ENCODE results near the gene CTSD. TPM values are rescaled to one million over a fixed set of nuclear protein-coding genes. Genes with fewer than 3 reads are reported as not detected.
A peak's percentile ranks its signal among the peaks of the same experiment; 100 is the strongest.

The CTSD gene
- total RNA-seq, 1 experiment from 2014 or later, result 475 TPM

GRCh38 chr11:1756791-1757771 lies 6.6 kb downstream of the CTSD start:
- DNase-seq (ENCODE audit: low read depth), result no peak

GRCh38 chr11:1755692-1756561 lies 7.8 kb downstream of the CTSD start:
- DNase-seq (ENCODE audit: low read depth), result no peak

- DNase-seq (ENCODE audit: low read depth), result no peak
Measured at GRCh38 chr11:1755344-1755691, 8.4 kb downstream of the CTSD start.

GRCh38 chr11:1754376-1755150 lies 9.2 kb downstream of the CTSD start:
- DNase-seq (ENCODE audit: low read depth), result no peak

- no peak for DNase-seq (ENCODE audit: low read depth)
Measured at GRCh38 chr11:1753929-1754305, 9.8 kb downstream of the CTSD start.

GRCh38 chr11:1753229-1753928 lies 10.3 kb downstream of the CTSD start:
- DNase-seq (ENCODE audit: low read depth), result no peak

- no peak for DNase-seq (ENCODE audit: low read depth)
Measured at GRCh38 chr11:1752907-1753228, 10.9 kb downstream of the CTSD start.

- DNase-seq (ENCODE audit: low read depth), result no peak
Measured at GRCh38 chr11:1751999-1752906, 11.5 kb downstream of the CTSD start.

- no peak for DNase-seq (ENCODE audit: low read depth)
Measured at GRCh38 chr11:1751531-1751921, 12.2 kb downstream of the CTSD start.

GRCh38 chr11:1750840-1751530 lies 12.7 kb downstream of the CTSD start:
- no peak for DNase-seq (ENCODE audit: low read depth)

- DNase-seq (ENCODE audit: low read depth), result peak; percentile 81
Measured at GRCh38 chr11:1750481-1750839, 13.3 kb downstream of the CTSD start, which contains the start of gene IFITM10. TSS of gene IFITM10 (minus strand) at chr11:1750595. CDS start at chr11:1750442, 153 bp downstream.

- DNase-seq (ENCODE audit: low read depth), result peak; percentile 98
Measured at GRCh38 chr11:1749395-1750351, 14.1 kb downstream of the CTSD start.

- DNase-seq (ENCODE audit: low read depth), result no peak
Measured at GRCh38 chr11:1748636-1749394, 14.9 kb downstream of the CTSD start.

- DNase-seq (ENCODE audit: low read depth), result no peak
Measured at GRCh38 chr11:1747753-1748635, 15.7 kb downstream of the CTSD start.

- no peak for DNase-seq (ENCODE audit: low read depth)
Measured at GRCh38 chr11:1746956-1747752, 16.6 kb downstream of the CTSD start.

GRCh38 chr11:1746511-1746931 lies 17.2 kb downstream of the CTSD start:
- no peak for DNase-seq (ENCODE audit: low read depth)
